Body of pancreas (tissue), 4 donors: ENCODE data around the gene EMD.
"Not testable (repeated sequence)": the region's sequence is repeated elsewhere in the genome, so short reads cannot be mapped to it uniquely, and the experiment has no call there.

ENCODE experiments used
- POLR2A ChIP-seq, 3 donors: fragments of 450-650 bp; IDR thresholded peaks; one replicate each; pipeline ENCODE4 v1.6.1; 2016; ENCODE audit warnings: antibody characterized with exemption in 3 of 3, mild to moderate bottlenecking in 2 of 3
- TF ChIP-seq, protein P1 (sequence below), 7 experiments: fragments of 450-650 bp in 4 of 7; fragments of 200-600 bp in 3 of 7; sonication (generic) in 3 of 7; IDR thresholded peaks; one replicate each; pipeline ENCODE4 v1.5.1; 2016 to 2019; ENCODE audit warnings: antibody characterized with exemption in 7 of 7

DNA sequence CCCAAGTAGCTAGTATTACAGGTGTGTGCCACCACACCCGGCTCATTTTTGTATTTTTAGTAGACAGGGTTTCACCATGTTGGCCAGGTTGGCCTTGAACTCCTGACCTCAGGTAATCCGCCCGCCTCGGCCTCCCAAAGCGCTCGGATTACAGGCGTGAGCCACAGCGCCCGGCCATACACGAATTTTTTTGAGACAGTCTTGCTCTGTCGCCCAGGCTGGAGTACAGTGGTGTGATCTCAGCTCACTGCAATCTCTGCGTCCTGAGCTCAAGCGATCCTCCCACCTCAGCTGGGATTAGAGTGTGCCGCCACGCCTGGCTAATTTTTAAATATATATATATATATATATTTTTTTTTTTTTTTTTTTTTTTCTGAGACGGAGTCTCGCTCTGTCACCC lies 17.3 kb downstream of the EMD start:
- TF ChIP-seq, protein P1, sequence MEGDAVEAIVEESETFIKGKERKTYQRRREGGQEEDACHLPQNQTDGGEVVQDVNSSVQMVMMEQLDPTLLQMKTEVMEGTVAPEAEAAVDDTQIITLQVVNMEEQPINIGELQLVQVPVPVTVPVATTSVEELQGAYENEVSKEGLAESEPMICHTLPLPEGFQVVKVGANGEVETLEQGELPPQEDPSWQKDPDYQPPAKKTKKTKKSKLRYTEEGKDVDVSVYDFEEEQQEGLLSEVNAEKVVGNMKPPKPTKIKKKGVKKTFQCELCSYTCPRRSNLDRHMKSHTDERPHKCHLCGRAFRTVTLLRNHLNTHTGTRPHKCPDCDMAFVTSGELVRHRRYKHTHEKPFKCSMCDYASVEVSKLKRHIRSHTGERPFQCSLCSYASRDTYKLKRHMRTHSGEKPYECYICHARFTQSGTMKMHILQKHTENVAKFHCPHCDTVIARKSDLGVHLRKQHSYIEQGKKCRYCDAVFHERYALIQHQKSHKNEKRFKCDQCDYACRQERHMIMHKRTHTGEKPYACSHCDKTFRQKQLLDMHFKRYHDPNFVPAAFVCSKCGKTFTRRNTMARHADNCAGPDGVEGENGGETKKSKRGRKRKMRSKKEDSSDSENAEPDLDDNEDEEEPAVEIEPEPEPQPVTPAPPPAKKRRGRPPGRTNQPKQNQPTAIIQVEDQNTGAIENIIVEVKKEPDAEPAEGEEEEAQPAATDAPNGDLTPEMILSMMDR (IDR thresholded peaks at IDR 0.05) = not testable (repeated sequence)
- not testable (repeated sequence) for TF ChIP-seq POLR2A (IDR thresholded peaks at IDR 0.05)
